Upper lobe of left lung (tissue), 4 donors: ENCODE results near the gene SLC25A26.

Source experiments
- CTCF ChIP-seq, 6 experiments: fragments of 450-650 bp in 4 of 6; fragments of 200-600 bp in 2 of 6; sonication (generic) in 2 of 6; IDR thresholded peaks; one replicate each; pipeline ENCODE4 v1.5.1; 2016 to 2019; ENCODE audit warnings: antibody characterized with exemption in 6 of 6
- EP300 ChIP-seq, 4 donors: sonication (generic); formaldehyde crosslinking; IDR thresholded peaks; one replicate each; pipeline ENCODE4 v1.5.1; 2017; ENCODE audit warnings: antibody characterized with exemption in 4 of 4, control low read depth in 2 of 4

- TF ChIP-seq EP300 (IDR thresholded peaks at IDR 0.05) (no peak), CTCF (IDR thresholded peaks at IDR 0.05) (no peak)
Observed at GRCh38 chr3:66198437-66199088, 22.2 kb upstream of the SLC25A26 start.
